HG03095 (cell line): ENCODE results near the gene NOPCHAP1.
"Not testable (repeated sequence)": the region's sequence is repeated elsewhere in the genome, so short reads cannot be mapped to it uniquely, and the experiment has no call there.

ENCODE experiments used
- ATAC-seq: cut with Tn5 transposase; IDR thresholded peaks from one replicate; pipeline ENCODE4 v1.9.1; 2021; ENCODE audit warnings: moderate library complexity; ENCODE audit not compliant: unreplicated experiment

The NOPCHAP1 gene

GRCh38 chr12:104964167-104964855 lies 21.8 kb upstream of the NOPCHAP1 start:
- no peak for ATAC-seq

DNA sequence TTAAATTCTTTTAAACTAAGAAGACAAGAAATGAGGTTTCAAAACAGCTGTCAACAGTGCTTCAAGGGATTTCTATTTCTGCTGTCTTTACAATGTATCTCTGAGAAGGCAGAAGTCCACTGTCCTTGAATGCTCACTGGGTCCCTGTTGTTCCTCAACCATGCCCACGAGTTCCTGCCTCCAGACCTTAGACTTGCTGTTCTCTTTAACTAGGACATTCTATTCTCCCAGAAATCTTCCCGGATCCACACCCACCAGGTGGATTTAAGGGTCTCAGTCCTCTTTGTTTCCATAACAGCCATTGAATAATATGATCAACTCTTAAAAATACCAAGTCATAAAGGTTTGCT lies 21.3 kb upstream of the NOPCHAP1 start:
- ATAC-seq: no peak

GRCh38 chr12:104966677-104967076 lies 19.4 kb upstream of the NOPCHAP1 start:
- ATAC-seq: peak; percentile 75

- no peak for ATAC-seq
These were observed 16.8 kb upstream of the NOPCHAP1 start for GRCh38 chr12:104969343-104969742.

DNA sequence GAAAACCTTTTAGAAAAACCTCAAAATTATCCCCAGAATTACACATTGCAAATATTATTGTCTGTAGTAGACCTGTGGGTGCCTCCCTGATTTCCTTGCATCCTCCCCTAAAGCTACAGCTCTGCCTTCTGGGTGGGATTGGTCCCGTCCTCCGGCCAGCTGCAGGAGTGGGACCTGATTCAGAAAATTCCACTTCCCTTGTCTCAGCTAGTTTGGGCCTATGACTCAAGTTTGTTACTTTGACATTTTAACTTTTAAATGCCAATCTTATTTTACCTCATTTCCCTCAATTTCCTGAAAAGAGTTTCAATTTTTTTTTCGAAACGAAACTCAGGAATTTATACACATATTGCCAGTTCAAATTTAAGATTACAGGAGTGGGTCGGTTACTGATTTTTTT lies 14.8 kb upstream of the NOPCHAP1 start:
- no peak for ATAC-seq

DNA sequence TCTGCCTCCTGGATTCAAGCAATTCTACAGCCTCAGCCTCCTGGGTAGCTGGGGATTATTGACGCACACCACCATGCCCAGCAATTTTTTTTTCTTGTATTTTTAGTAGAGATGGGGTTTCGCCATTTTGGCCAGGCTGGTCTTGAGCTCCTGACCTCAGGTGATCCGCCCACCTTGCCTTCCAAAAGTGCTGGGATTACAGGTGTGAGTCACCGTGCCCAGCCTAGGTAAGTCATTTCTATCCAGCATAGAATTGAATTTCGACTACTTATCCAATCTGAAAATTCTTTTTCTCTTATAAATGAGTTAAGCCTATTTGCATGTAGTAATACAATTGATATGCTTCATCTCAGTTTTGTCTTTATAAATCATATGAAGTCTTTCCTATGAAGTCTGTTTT lies 12.9 kb upstream of the NOPCHAP1 start:
- no peak for ATAC-seq

GRCh38 chr12:104974626-104975290 lies 11.4 kb upstream of the NOPCHAP1 start:
- peak; percentile 96 for ATAC-seq

DNA sequence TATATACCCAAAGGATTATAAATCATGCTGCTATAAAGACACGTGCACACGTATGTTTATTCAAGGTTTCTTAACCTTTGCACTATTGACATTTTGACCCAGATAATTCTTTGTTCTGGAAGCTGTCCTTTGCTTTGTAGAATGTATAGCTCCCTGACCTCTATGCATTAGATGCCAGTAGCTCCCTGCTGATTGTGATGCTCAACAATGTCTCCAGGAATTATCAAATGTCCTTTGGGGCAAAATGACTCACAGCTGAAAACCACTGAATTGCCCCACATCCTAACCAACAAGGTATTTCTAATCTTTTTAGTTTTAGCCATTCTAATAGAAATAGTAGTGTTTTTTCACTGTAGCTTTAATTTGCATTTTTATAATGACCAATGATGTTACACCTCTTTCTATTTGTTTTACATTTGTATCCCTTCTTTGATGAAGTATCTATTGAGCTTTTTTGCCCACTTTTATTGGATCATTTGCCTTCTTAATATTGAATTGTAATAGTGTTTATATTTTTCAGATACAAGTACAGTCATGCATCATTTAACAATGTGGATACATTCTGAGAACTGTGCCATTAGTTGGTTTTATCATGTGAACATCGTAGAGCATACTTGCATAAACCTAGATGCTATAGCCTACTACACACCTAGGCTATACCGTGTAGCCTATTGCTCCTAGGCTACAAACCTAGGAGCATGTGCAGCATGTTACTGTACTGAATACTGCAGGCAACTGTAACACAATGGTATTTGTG lies 10.4 kb upstream of the NOPCHAP1 start:
- ATAC-seq: no peak

- ATAC-seq: no peak
These were observed 9.4 kb upstream of the NOPCHAP1 start for GRCh38 chr12:104976703-104977102.

- ATAC-seq: not testable (repeated sequence)
These were observed 8.4 kb upstream of the NOPCHAP1 start for GRCh38 chr12:104977688-104978087.

- no peak for ATAC-seq
These were observed 910 bp upstream of the NOPCHAP1 start for GRCh38 chr12:104985206-104985605.

DNA sequence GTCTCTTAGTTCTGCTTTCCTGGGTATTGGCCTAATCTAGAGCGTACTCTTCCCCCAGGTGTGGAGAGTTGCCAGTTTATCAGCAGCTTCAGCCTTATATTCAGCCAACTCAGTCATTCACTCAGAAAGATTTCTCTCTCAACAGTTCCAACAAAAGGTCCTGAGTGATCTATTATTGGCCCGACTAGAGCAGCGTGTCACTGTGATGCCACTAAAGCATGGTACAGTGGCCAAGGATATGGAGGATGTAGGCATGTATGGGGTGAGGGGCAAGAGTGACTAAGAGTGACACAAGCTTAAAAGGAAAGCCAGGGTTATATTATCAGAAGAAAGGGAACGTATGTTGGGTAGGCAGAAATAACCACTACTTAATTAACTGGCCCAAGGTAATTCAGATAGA lies 4.8 kb downstream of the NOPCHAP1 start:
- ATAC-seq: no peak

GRCh38 chr12:104991565-104992128 lies 5.5 kb downstream of the NOPCHAP1 start:
- no peak for ATAC-seq

GRCh38 chr12:104994336-104994735 lies 8.2 kb downstream of the NOPCHAP1 start:
- no peak for ATAC-seq

DNA sequence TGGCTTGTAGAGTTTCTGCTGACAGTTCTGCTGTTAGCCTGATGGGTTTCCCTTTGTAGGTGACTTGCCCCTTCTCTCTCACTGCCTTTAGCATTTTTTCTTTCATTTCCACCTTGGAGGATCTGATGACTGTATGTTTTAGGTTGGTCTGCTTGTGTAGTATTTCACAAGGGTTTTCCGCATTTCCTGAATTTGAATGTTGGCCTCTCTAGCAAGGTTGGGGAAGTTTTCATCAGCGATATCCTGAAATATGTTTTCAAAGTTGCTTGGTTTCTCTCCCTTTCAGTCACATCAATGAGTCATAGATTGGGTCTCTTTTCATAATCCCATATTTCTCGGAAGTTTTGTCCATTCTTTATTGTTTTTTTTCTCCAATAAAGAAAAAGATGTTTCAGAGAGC lies 11.4 kb downstream of the NOPCHAP1 start:
- no peak for ATAC-seq

DNA sequence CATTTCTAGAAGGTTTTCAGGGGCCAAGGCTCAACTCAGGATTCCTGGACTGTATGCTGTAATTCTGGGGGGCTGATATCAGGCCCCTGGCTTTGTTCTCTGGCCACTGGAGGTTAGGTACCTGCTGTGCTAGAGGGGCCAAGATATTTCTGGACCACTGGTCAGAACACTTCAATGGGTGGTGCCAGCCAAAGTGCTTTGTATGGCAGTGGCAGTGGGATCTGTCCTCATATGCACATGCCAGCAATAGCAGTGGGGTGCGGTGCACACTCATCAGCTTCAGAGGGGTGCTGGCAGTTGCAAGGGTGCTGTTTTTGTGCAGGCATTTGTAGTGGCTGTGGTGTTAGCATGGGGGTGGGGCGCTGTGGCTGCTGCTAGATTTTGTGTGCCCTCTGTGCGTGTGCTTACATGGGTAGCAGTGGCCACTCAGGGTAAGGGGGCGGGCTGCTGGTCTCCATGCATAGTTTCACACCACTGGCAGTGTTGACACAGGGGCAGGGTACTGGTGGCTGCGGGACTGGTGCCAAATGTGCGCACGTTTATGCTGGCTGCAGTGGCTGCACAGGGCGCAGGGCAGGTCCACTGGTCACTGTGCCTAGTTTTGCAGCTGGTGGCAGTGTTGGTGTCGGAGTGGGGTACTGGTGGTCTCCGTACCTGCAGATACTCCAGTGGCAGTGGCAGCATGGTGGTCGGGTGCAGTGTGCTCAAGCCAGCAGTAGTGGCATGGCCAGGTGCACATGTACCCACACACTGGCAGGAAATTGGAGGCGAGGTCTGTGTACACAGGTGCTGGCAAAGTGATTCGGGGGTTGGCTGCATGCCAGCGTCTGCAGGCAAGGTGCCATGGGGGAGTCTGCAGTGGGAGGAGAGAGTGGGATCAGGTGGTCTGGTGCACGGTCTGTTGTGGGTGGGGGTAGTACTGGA lies 12.6 kb downstream of the NOPCHAP1 start:
- no peak for ATAC-seq

GRCh38 chr12:104999347-104999685 lies 13.2 kb downstream of the NOPCHAP1 start:
- ATAC-seq: no peak

- ATAC-seq: no peak
These were observed 15.4 kb downstream of the NOPCHAP1 start for GRCh38 chr12:105001476-105001875.

DNA sequence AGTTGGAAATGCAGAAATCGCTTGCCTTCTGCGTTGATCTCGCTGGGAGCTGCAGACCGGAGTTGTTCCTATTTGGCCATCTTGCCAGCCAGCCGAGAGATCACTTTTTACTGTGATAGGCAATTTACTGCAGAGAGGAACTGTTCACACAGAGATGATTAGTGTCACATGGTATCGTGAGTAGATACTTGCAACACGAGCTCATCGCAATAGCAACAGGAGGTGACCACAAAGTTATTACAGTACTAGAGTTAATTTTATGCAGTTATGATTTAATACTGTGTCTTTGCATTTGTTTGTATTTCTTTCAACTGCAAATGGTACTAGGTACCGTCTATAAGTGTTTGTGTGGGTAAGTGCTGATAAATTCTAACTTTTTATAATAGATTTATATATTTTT lies 27.8 kb downstream of the NOPCHAP1 start:
- no peak for ATAC-seq

GRCh38 chr12:105014603-105015002 lies 28.5 kb downstream of the NOPCHAP1 start:
- ATAC-seq: no peak

DNA sequence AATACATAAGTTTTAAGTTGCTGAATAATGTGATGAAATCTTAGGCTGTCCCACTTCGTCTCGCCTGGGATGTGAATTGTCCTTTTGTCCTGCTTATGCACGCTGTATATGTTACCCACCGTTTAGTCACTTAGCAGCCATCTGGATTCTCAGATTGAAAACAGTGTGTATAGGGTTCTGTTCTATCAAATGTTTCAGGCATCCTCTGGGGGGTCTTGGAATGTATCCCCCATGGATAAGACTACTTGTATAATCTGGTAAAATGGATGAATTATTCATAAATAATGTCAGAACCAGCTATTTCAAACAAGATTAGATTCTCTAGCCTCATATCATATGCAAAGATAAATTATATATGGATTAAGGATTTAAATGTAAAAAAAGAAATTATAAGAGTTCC lies 29.4 kb downstream of the NOPCHAP1 start:
- no peak for ATAC-seq
